Camera-type eye (tissue), 1 donor: Measurements from ENCODE around the gene PCDHGA10. TPM values are rescaled to one million over a fixed set of nuclear protein-coding genes. Genes with fewer than 3 reads are reported as not detected.

Experiments used
- total RNA-seq: library from RNA; depleted of rRNA; stranded (reverse); fragments of >200 nt; gene quantifications from one replicate; pipeline ENCODE4 v1.2.3, GENCODE V29; 2014

The PCDHGA10 gene
- 15.6 TPM for total RNA-seq

GRCh38 chr5:141412854-141413539 is at the start of gene PCDHGA10:
Gene PCDHGA10 (plus strand): TSS chr5:141412987. CDS start chr5:141413176, 189 bp downstream.

GRCh38 chr5:141363952-141364660 is 48.7 kb upstream of the PCDHGA10 start, which contains the start of gene PCDHGA5:
Gene PCDHGA5 (plus strand): TSS chr5:141364162. CDS start chr5:141364331, 169 bp downstream.

GRCh38 chr5:141369994-141370848 is 42.6 kb upstream of the PCDHGA10 start, which contains the start of gene PCDHGB3:
Gene PCDHGB3 (plus strand): TSS chr5:141370242. CDS start chr5:141370395, 153 bp downstream.

GRCh38 chr5:141373673-141374317 is 39.0 kb upstream of the PCDHGA10 start, which contains the start of gene PCDHGA6:
Gene PCDHGA6 (plus strand): TSS chr5:141373891. CDS start chr5:141374084, 193 bp downstream.

GRCh38 chr5:141382469-141383294 is 30.1 kb upstream of the PCDHGA10 start, which contains the start of gene PCDHGA7:
Gene PCDHGA7 (plus strand): TSS chr5:141382742. CDS start chr5:141382900, 158 bp downstream.

GRCh38 chr5:141387557-141388311 is 25.1 kb upstream of the PCDHGA10 start, which contains the start of gene PCDHGB4:
Gene PCDHGB4 (plus strand): TSS chr5:141387698. CDS start chr5:141387885, 187 bp downstream.

GRCh38 chr5:141392429-141393198 is 20.2 kb upstream of the PCDHGA10 start, which contains the start of gene PCDHGA8:
Gene PCDHGA8 (plus strand): TSS chr5:141392633. CDS start chr5:141392814, 181 bp downstream.

GRCh38 chr5:141397756-141398551 is 14.8 kb upstream of the PCDHGA10 start, which contains the start of gene PCDHGB5:
Gene PCDHGB5 (plus strand): TSS chr5:141397947. CDS start chr5:141398128, 181 bp downstream.

GRCh38 chr5:141402553-141403243 is 10.1 kb upstream of the PCDHGA10 start, which contains the start of gene PCDHGA9:
Gene PCDHGA9 (plus strand): TSS chr5:141402778. CDS start chr5:141402953, 175 bp downstream.

GRCh38 chr5:141407790-141408505 is 4.8 kb upstream of the PCDHGA10 start, which contains the start of gene PCDHGB6:
Gene PCDHGB6 (plus strand): TSS chr5:141408021. CDS start chr5:141408203, 182 bp downstream.

GRCh38 chr5:141417494-141418172 is 4.8 kb downstream of the PCDHGA10 start, which contains the start of gene PCDHGB7:
Gene PCDHGB7 (plus strand): TSS chr5:141417677. CDS start chr5:141417860, 183 bp downstream.

GRCh38 chr5:141420855-141421488 is 8.2 kb downstream of the PCDHGA10 start, which contains the start of gene PCDHGA11:
Gene PCDHGA11 (plus strand): TSS chr5:141421051. CDS start chr5:141421228, 177 bp downstream.

GRCh38 chr5:141430332-141431113 is 17.7 kb downstream of the PCDHGA10 start, which contains the start of gene PCDHGA12:
Gene PCDHGA12 (plus strand): TSS chr5:141430507. CDS start chr5:141430760, 253 bp downstream.

